IgD-negative memory B cell (primary cell): ENCODE data around the gene NCOA3. TPM values are rescaled to one million over a fixed set of nuclear protein-coding genes. Genes with fewer than 3 reads are reported as not detected.
A peak's percentile ranks its signal among the peaks of the same experiment; 100 is the strongest.

Experiments
- H3K27ac Mint-ChIP-seq, 3 donors: one replicate each; pipeline ENCODE4 v1.8.0; 2020 to 2022; ENCODE audit warnings: mild to moderate bottlenecking in 3 of 3, mixed read lengths in 3 of 3, moderate library complexity in 1 of 3
- H3K27me3 Mint-ChIP-seq: one replicate; pipeline ENCODE4 v1.8.0; 2021; ENCODE audit warnings: mixed read lengths
- H3K36me3 Mint-ChIP-seq: one replicate; pipeline ENCODE4 v1.8.0; 2020; ENCODE audit warnings: mild to moderate bottlenecking, mixed read lengths
- H3K4me1 Mint-ChIP-seq, 3 donors: one replicate each; pipeline ENCODE4 v1.8.0; 2020 to 2022; ENCODE audit warnings: mixed read lengths in 3 of 3, mild to moderate bottlenecking in 1 of 3
- H3K4me3 Mint-ChIP-seq, 4 donors: one replicate each; pipeline ENCODE4 v1.8.0; 2020 to 2022; ENCODE audit warnings: mild to moderate bottlenecking in 4 of 4, mixed read lengths in 4 of 4, moderate library complexity in 3 of 4
- H3K9me3 Mint-ChIP-seq, 3 donors: one replicate each; pipeline ENCODE4 v1.8.0; 2020 to 2021; ENCODE audit warnings: mixed read lengths in 3 of 3, mild to moderate bottlenecking in 1 of 3
- polyA plus RNA-seq: library from polyadenylated mRNA; unstranded; fragments of 300-500 nt; fragmentation: Illumina TruSeq; gene quantifications from one replicate; pipeline ENCODE4 v1.2.3, GENCODE V29; 2021

NCOA3 gene
- polyA plus RNA-seq, 1 donor from 2014 or later: 64.7 TPM

GRCh38 chr20:47684306-47685080 is 182.8 kb downstream of the NCOA3 start:
- no peak overlapping the region for H3K27ac Mint-ChIP-seq
- no peak overlapping the region for H3K4me3 Mint-ChIP-seq
- no peaks in the 10 kb centered on the region for H3K4me1 Mint-ChIP-seq
- no peaks in the 10 kb centered on the region for H3K36me3 Mint-ChIP-seq
- no peaks in the 10 kb centered on the region for H3K9me3 Mint-ChIP-seq
- H3K27me3 Mint-ChIP-seq: no peaks in the 10 kb centered on the region

DNA sequence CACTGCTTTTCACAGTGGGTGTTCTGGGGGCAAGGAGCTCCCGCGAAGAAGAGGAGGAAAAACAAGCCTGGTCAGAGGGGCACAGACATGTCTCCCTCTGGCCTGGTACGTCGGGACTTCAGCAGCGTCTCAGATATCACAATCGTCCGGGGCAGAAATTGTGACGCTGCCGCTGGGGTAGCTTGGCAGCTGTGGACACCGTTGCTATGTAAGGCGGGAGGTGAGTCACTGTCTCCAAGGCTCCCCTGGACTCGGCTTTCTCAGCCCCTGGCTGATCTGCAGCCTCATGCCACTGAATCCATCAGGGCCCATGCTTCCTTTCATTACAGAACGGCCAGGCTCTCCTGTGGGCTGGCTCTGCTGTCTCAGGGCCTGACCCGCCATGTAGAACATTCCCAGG is 184.9 kb downstream of the NCOA3 start:
- Mint-ChIP-seq H3K4me1 (no peaks in the 10 kb centered on the region), H3K27ac (no peak overlapping the region), H3K9me3 (peaks cover 0 to 6% (median 0%) of the 10 kb centered on the region in 3 donors), H3K36me3 (no peaks in the 10 kb centered on the region), H3K27me3 (peaks cover 2% of the 10 kb centered on the region), H3K4me3 (no peak overlapping the region)

GRCh38 chr20:47687095-47687987 is 185.7 kb downstream of the NCOA3 start:
- no peaks in the 10 kb centered on the region for H3K36me3 Mint-ChIP-seq
- H3K4me3 Mint-ChIP-seq: no peak overlapping the region
- H3K4me1 Mint-ChIP-seq: no peaks in the 10 kb centered on the region
- peak overlapping the region in 1 of 3 donors; percentile 46 for H3K27ac Mint-ChIP-seq
- H3K9me3 Mint-ChIP-seq: peaks cover 0 to 7% (median 0%) of the 10 kb centered on the region in 3 donors
- H3K27me3 Mint-ChIP-seq: peaks cover 2% of the 10 kb centered on the region

GRCh38 chr20:47688385-47689381 is 187.0 kb downstream of the NCOA3 start:
- Mint-ChIP-seq H3K4me3 (peak overlapping the region in 1 of 4 donors; percentile 59), H3K9me3 (peaks cover 0 to 7% (median 0%) of the 10 kb centered on the region in 3 donors), H3K27me3 (peaks cover 2% of the 10 kb centered on the region), H3K36me3 (no peaks in the 10 kb centered on the region), H3K4me1 (no peaks in the 10 kb centered on the region), H3K27ac (no peak overlapping the region)

DNA sequence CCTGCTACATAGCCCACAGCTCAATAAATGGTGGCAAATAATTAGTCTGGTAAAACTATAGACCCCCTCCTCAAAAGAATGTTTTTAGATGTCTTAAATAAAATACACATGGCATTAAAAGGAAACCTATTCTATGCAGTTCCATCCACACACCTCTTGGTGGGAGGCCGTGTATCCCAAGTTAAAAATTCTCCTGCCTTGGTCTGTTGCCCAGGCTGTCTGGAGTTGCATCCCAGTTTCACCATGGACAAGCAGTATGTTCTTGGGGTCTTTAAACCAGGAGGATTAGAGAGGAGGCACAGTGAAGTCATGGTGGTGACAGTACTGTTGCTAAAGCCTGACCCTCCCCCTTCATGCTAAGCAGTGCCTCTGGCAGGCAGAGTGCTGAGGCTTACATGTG is 188.0 kb downstream of the NCOA3 start:
- Mint-ChIP-seq H3K36me3 (no peaks in the 10 kb centered on the region), H3K4me1 (no peaks in the 10 kb centered on the region), H3K27ac (peak overlapping the region in 1 of 3 donors; percentile 41), H3K9me3 (peaks cover 0 to 7% (median 0%) of the 10 kb centered on the region in 3 donors), H3K4me3 (no peak overlapping the region), H3K27me3 (peaks cover 2% of the 10 kb centered on the region)

GRCh38 chr20:47691625-47692024 is 189.9 kb downstream of the NCOA3 start:
- Mint-ChIP-seq H3K36me3 (no peaks in the 10 kb centered on the region), H3K4me3 (no peak overlapping the region)

DNA sequence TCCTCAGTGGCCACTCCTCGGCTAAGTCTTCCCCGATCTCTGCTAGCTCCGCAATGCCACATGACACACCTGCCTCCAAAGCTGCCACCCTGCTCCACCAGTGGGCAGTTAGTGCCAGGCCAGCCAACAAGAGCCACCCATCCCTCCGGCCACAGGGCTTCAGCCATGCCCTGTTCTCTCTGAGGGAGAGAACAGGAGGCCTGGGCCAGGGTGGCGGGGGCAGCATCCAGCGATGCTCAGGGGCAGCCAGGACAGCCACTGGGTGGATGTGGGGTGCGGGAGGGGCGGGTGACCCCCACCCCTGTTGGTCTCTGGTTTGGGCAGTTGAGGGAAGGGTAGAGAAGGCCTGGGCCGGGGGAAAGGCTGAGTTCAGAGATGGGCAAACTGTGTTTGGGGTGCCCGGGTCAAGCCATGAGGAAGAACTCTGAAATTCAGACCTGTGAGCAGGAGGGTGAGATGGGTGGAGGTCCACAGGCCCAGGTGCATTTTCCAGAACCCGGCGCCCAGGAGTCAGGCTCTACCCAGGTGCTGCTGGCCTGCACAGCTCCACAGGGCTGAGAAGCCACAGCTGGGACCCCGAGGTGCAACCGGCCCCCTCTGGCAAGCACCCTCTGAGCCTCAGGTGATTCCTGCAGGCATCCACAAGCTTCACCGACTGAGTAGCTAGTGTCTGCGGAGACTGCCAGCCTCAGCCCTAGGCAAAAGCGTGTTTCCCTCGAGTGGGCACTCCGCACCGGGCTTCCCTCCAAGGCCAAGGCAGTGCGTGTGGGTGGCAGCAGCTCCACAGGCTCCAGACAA is 192.5 kb downstream of the NCOA3 start:
- Mint-ChIP-seq H3K36me3 (no peaks in the 10 kb centered on the region), H3K9me3 (peaks cover 0 to 7% (median 0%) of the 10 kb centered on the region in 3 donors), H3K27me3 (peaks cover 2% of the 10 kb centered on the region), H3K4me1 (peaks cover 0 to 3% (median 2%) of the 10 kb centered on the region in 3 donors), H3K4me3 (no peak overlapping the region), H3K27ac (peak overlapping the region in 1 of 3 donors; percentile 52)

More at GRCh38 chr20:47691625-47692024, 189.9 kb downstream of the NCOA3 start:
- H3K27me3 Mint-ChIP-seq: peaks cover 2% of the 10 kb centered on the region
- no peak overlapping the region for H3K27ac Mint-ChIP-seq
- H3K9me3 Mint-ChIP-seq: peaks cover 0 to 7% (median 0%) of the 10 kb centered on the region in 3 donors
- peaks cover 0 to 3% (median 2%) of the 10 kb centered on the region in 3 donors for H3K4me1 Mint-ChIP-seq

GRCh38 chr20:47696856-47697255 is 195.2 kb downstream of the NCOA3 start:
- no peak overlapping the region for H3K4me3 Mint-ChIP-seq
- no peaks in the 10 kb centered on the region for H3K9me3 Mint-ChIP-seq
- no peaks in the 10 kb centered on the region for H3K36me3 Mint-ChIP-seq
- H3K4me1 Mint-ChIP-seq: peaks cover 0 to 5% (median 2%) of the 10 kb centered on the region in 3 donors
- H3K27me3 Mint-ChIP-seq: peaks cover 3% of the 10 kb centered on the region
- H3K27ac Mint-ChIP-seq: peak overlapping the region in 1 of 3 donors; percentile 31

DNA sequence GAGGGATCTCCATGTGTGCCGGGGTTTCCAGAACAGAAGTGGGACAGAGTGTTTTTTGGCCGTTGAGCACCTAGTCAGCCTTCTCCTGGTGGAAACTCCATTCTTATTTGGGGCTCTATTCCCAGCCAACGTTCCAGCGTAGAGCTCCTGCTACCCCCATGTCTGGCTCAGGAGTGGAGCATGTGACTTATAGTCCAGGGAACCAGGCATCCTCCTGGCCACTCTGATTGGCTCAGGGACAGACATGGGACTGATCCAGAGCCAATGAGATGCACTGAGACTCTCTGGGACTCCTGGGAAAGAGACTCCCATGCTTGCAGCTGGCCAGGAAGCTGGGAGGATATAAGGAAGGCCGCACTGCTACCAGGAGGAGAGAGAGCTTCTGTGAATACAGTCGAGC is 196.5 kb downstream of the NCOA3 start:
- no peak overlapping the region for H3K27ac Mint-ChIP-seq
- H3K27me3 Mint-ChIP-seq: peaks cover 3% of the 10 kb centered on the region
- H3K36me3 Mint-ChIP-seq: no peaks in the 10 kb centered on the region

DNA sequence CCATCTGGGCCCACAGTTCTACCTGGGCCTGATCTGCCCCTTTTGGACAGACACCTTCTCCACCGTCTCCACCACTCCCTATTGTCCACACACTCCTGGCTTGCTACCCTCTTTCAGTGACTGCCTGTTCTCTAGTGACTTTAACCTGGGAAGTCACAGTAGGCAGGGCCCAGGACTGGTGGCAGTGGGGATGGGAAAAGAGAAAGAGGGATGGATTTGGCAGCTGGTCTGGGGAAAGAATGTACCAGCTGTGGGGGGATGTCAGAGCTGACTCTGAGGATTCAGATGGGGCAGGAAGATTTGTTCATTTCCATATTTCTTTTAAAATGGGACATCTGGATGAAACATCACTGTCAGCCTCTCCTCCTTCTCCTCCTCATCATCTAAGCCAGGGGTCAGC is 198.1 kb downstream of the NCOA3 start:
- Mint-ChIP-seq H3K4me3 (no peak overlapping the region), H3K27ac (no peak overlapping the region), H3K9me3 (peaks cover 3 to 7% (median 5%) of the 10 kb centered on the region in 3 donors), H3K4me1 (peaks cover 0 to 5% (median 2%) of the 10 kb centered on the region in 3 donors), H3K27me3 (peaks cover 3% of the 10 kb centered on the region), H3K36me3 (peaks cover 7% of the 10 kb centered on the region)

More for the DNA sequence above, 196.5 kb downstream of the NCOA3 start:
- Mint-ChIP-seq H3K4me1 (peaks cover 0 to 5% (median 2%) of the 10 kb centered on the region in 3 donors), H3K9me3 (no peaks in the 10 kb centered on the region), H3K4me3 (no peak overlapping the region)

- Mint-ChIP-seq H3K27ac (no peak overlapping the region), H3K27me3 (peaks cover 6% of the 10 kb centered on the region), H3K36me3 (peaks cover 7% of the 10 kb centered on the region), H3K4me1 (peaks cover 0 to 2% (median 2%) of the 10 kb centered on the region in 3 donors), H3K9me3 (peaks cover 3 to 7% (median 5%) of the 10 kb centered on the region in 3 donors), H3K4me3 (no peak overlapping the region)
These were observed 198.6 kb downstream of the NCOA3 start for GRCh38 chr20:47700327-47700726.

DNA sequence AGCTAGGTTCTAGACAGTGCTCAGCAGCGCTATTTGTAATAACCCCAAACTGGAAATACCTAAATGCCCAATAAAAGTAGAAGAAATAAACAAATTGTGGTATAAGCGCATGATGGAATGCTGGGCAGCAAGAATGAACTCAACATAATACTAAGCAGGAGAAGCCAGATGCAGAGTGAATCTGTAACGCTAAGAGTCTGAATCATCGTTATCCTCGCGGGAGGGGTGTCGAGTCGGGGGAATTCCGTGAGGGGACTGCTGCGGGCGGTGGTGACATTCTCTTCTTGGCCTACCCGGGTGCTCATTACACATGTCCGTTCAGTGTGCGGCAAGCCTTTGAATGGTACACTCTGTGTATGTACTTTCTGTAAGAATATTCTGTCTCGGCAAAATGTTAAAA is 199.9 kb downstream of the NCOA3 start:
- Mint-ChIP-seq H3K4me1 (peaks cover 0 to 2% (median 0%) of the 10 kb centered on the region in 3 donors), H3K4me3 (no peak overlapping the region), H3K36me3 (peaks cover 7% of the 10 kb centered on the region), H3K9me3 (peaks cover 3 to 7% (median 5%) of the 10 kb centered on the region in 3 donors), H3K27me3 (peaks cover 13% of the 10 kb centered on the region), H3K27ac (no peak overlapping the region)

DNA sequence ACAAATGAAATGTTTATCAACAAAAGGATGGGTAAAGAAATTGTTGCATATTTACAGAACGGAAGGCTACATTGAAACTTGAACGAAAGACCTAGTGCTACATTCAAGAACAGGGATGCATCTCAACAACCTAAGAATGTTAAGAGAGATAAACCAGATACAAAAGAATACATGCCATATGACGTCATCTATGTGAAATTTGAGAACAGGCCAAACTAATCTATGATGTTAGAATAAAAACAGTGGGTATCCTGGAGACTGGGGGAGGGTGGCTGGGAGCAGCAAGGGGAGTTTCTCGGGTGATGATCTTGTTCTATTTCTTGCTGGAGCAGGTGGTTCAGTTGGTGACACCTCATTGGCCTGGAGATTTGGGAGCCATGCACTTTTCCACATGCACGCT is 202.1 kb downstream of the NCOA3 start:
- no peak overlapping the region for H3K4me3 Mint-ChIP-seq
- H3K27me3 Mint-ChIP-seq: peaks cover 20% of the 10 kb centered on the region
- H3K9me3 Mint-ChIP-seq: peaks cover 3 to 7% (median 5%) of the 10 kb centered on the region in 3 donors
- peaks cover 7% of the 10 kb centered on the region for H3K36me3 Mint-ChIP-seq
- H3K27ac Mint-ChIP-seq: no peak overlapping the region
- peaks cover 9 to 13% (median 11%) of the 10 kb centered on the region in 3 donors for H3K4me1 Mint-ChIP-seq
